KOPT-K1 (cell line): ENCODE results near the gene TRIOBP.

ENCODE experiments used
- H3K27ac ChIP-seq: fragments of 200-600 bp; sonication (generic); 2 replicates; pipeline ENCODE4 v1.5.1; 2016; ENCODE audit warnings: antibody characterized with exemption, mild to moderate bottlenecking, low read depth, low read length; ENCODE audit not compliant: poor library complexity, severe bottlenecking
- H3K36me3 ChIP-seq: fragments of 200-600 bp; sonication (generic); 2 replicates; pipeline ENCODE4 v1.5.1; 2017; ENCODE audit warnings: antibody characterized with exemption, mild to moderate bottlenecking, low read length, moderate library complexity; ENCODE audit not compliant: insufficient read depth
- H3K9me3 ChIP-seq: fragments of 200-600 bp; sonication (generic); 2 replicates; pipeline ENCODE4 v1.5.1; 2017; ENCODE audit warnings: antibody characterized with exemption, low read length, mild to moderate bottlenecking; ENCODE audit not compliant: insufficient read depth, poor library complexity, severe bottlenecking

The TRIOBP gene

GRCh38 chr22:37803195-37803638, 106.4 kb downstream of the TRIOBP start:
- Histone ChIP-seq H3K27ac (no peak overlapping the region), H3K36me3 (no peaks in the 10 kb centered on the region), H3K9me3 (no peaks in the 10 kb centered on the region)

GRCh38 chr22:37803639-37804351, 106.9 kb downstream of the TRIOBP start:
- no peak overlapping the region for H3K27ac ChIP-seq
- H3K9me3 ChIP-seq: no peaks in the 10 kb centered on the region
- H3K36me3 ChIP-seq: no peaks in the 10 kb centered on the region

GRCh38 chr22:37804352-37804880, 107.6 kb downstream of the TRIOBP start:
- H3K27ac ChIP-seq: no peak overlapping the region
- no peaks in the 10 kb centered on the region for H3K9me3 ChIP-seq

GRCh38 chr22:37804881-37805809, 108.3 kb downstream of the TRIOBP start:
- no peaks in the 10 kb centered on the region for H3K36me3 ChIP-seq
- no peak overlapping the region for H3K27ac ChIP-seq
- no peaks in the 10 kb centered on the region for H3K9me3 ChIP-seq

More at GRCh38 chr22:37804352-37804880, 107.6 kb downstream of the TRIOBP start:
- no peaks in the 10 kb centered on the region for H3K36me3 ChIP-seq

- H3K9me3 ChIP-seq: no peaks in the 10 kb centered on the region
- H3K36me3 ChIP-seq: no peaks in the 10 kb centered on the region
- no peak overlapping the region for H3K27ac ChIP-seq
These were observed 109.0 kb downstream of the TRIOBP start for GRCh38 chr22:37805810-37806277.

GRCh38 chr22:37806409-37807333, 109.8 kb downstream of the TRIOBP start:
- H3K9me3 ChIP-seq: no peaks in the 10 kb centered on the region
- no peak overlapping the region for H3K27ac ChIP-seq
- H3K36me3 ChIP-seq: no peaks in the 10 kb centered on the region

- Histone ChIP-seq H3K27ac (no peak within 1 kb of the TSS), H3K9me3 (no peaks in the 10 kb centered on the region), H3K36me3 (no peaks in the 10 kb centered on the region)
These were observed 110.8 kb downstream of the TRIOBP start, which contains the start of gene GCAT for GRCh38 chr22:37807410-37808293. Gene GCAT (plus strand): TSS chr22:37807934. CDS start chr22:37807968, 34 bp downstream.

GRCh38 chr22:37808294-37808657, 111.4 kb downstream of the TRIOBP start:
- no peaks in the 10 kb centered on the region for H3K36me3 ChIP-seq
- no peaks in the 10 kb centered on the region for H3K9me3 ChIP-seq
- H3K27ac ChIP-seq: no peak overlapping the region

- H3K9me3 ChIP-seq: no peaks in the 10 kb centered on the region
- H3K27ac ChIP-seq: no peak overlapping the region
- H3K36me3 ChIP-seq: no peaks in the 10 kb centered on the region
These were observed 113.0 kb downstream of the TRIOBP start for GRCh38 chr22:37809672-37810333.

GRCh38 chr22:37811867-37812266, 115.0 kb downstream of the TRIOBP start:
- H3K27ac ChIP-seq: no peak overlapping the region
- H3K36me3 ChIP-seq: no peaks in the 10 kb centered on the region
- H3K9me3 ChIP-seq: no peaks in the 10 kb centered on the region

GRCh38 chr22:37812869-37813678, 116.2 kb downstream of the TRIOBP start:
- H3K36me3 ChIP-seq: no peaks in the 10 kb centered on the region
- no peak overlapping the region for H3K27ac ChIP-seq
- H3K9me3 ChIP-seq: no peaks in the 10 kb centered on the region

- H3K9me3 ChIP-seq: no peaks in the 10 kb centered on the region
These were observed 118.7 kb downstream of the TRIOBP start for GRCh38 chr22:37815593-37815992.

More at GRCh38 chr22:37815593-37815992, 118.7 kb downstream of the TRIOBP start:
- no peaks in the 10 kb centered on the region for H3K36me3 ChIP-seq
- no peak overlapping the region for H3K27ac ChIP-seq
